Neutrophil (primary cell): ENCODE measurements around the gene CACNA2D3.
"Not testable (repeated sequence)": the region's sequence is repeated elsewhere in the genome, so short reads cannot be mapped to it uniquely, and the experiment has no call there.

Experiments
- H3K27ac ChIP-seq: fragments of 200-600 bp; sonication (generic); 2 replicates; pipeline ENCODE4 v1.5.1; 2016; ENCODE audit warnings: mild to moderate bottlenecking, moderate library complexity
- H3K27me3 ChIP-seq: fragments of 200-600 bp; sonication (generic); 2 replicates; pipeline ENCODE4 v1.6.0; 2016; ENCODE audit warnings: mild to moderate bottlenecking
- H3K36me3 ChIP-seq: fragments of 200-600 bp; sonication (generic); 2 replicates; pipeline ENCODE4 v1.5.1; 2017
- H3K4me1 ChIP-seq, 2 experiments: fragments of 200-600 bp in 1 of 2; sonication (generic) in 1 of 2; 1 replicate in 1 of 2; 2 replicates in 1 of 2; pipeline versions ENCODE4 v1.5.1 to v1.6.1; 2013 to 2016; ENCODE audit warnings: low read depth in 1 of 2, low read length in 1 of 2, mild to moderate bottlenecking in 1 of 2, moderate library complexity in 1 of 2; ENCODE audit not compliant: control insufficient read depth in 1 of 2, insufficient read depth in 1 of 2
- H3K4me3 ChIP-seq, 2 experiments: fragments of 200-600 bp in 1 of 2; sonication (generic) in 1 of 2; 1 replicate in 1 of 2; 2 replicates in 1 of 2; pipeline ENCODE4 v1.5.1; 2013 to 2016; ENCODE audit warnings: low read depth in 1 of 2, low read length in 1 of 2, mild to moderate bottlenecking in 1 of 2, moderate library complexity in 1 of 2
- H3K9me3 ChIP-seq: fragments of 200-600 bp; sonication (generic); 2 replicates; pipeline ENCODE4 v1.5.1; 2016
- TF ChIP-seq, protein P1 (sequence below): fragments of 200-600 bp; sonication (generic); IDR thresholded peaks from 2 replicates; pipeline ENCODE4 v1.5.1; 2016; ENCODE audit warnings: antibody characterized with exemption

Gene CACNA2D3

DNA sequence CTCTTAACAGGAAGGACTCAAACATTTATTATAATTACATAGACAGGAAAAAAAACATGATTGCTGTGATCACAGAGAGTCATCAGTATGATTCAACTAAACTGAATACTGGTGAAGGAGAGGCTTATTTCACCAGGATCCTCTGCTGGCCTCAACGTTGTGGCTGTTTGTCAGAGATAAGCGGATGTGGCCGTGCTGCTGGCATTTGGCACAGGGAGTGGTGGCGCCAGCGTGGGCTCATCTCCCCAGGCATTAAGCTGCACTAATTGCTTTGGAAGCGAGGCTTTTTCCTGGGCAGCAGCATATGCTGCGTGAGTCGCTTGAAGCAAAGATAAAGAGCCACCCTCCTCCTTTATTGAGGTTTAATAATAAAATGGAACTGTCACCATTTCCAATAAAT, 498.8 kb downstream of the CACNA2D3 start:
- no peak overlapping the region for H3K27ac ChIP-seq
- H3K4me3 ChIP-seq: no peak overlapping the region
- H3K36me3 ChIP-seq: no peaks in the 10 kb centered on the region
- no peaks in the 10 kb centered on the region for H3K27me3 ChIP-seq
- H3K4me1 ChIP-seq: no peaks in the 10 kb centered on the region
- no peaks in the 10 kb centered on the region for H3K9me3 ChIP-seq
- TF ChIP-seq, protein P1, sequence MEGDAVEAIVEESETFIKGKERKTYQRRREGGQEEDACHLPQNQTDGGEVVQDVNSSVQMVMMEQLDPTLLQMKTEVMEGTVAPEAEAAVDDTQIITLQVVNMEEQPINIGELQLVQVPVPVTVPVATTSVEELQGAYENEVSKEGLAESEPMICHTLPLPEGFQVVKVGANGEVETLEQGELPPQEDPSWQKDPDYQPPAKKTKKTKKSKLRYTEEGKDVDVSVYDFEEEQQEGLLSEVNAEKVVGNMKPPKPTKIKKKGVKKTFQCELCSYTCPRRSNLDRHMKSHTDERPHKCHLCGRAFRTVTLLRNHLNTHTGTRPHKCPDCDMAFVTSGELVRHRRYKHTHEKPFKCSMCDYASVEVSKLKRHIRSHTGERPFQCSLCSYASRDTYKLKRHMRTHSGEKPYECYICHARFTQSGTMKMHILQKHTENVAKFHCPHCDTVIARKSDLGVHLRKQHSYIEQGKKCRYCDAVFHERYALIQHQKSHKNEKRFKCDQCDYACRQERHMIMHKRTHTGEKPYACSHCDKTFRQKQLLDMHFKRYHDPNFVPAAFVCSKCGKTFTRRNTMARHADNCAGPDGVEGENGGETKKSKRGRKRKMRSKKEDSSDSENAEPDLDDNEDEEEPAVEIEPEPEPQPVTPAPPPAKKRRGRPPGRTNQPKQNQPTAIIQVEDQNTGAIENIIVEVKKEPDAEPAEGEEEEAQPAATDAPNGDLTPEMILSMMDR: no peak

DNA sequence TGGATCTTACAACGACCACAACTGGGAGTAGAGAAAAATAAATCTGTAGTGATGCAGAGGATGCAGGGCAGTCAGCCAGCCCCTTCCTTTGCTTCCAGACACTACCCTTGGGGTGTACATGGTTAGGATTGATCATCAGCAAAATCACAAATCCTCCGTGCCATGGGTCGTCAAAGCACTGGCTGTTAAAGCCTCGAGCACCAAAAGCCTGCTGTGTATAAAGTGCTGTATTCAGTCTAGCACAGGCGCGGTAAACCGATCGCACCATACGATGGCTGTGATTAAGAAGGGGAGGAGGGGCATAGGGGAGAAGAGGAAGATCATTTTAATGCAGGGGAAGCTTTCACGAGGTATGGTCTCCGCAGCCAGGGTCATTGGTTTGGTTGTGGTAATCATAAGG, 500.3 kb downstream of the CACNA2D3 start:
- H3K9me3 ChIP-seq: no peaks in the 10 kb centered on the region
- no peak overlapping the region for H3K4me3 ChIP-seq
- no peaks in the 10 kb centered on the region for H3K4me1 ChIP-seq
- no peak overlapping the region for H3K27ac ChIP-seq
- no peaks in the 10 kb centered on the region for H3K27me3 ChIP-seq
- TF ChIP-seq, protein P1: no peak
- H3K36me3 ChIP-seq: no peaks in the 10 kb centered on the region

DNA sequence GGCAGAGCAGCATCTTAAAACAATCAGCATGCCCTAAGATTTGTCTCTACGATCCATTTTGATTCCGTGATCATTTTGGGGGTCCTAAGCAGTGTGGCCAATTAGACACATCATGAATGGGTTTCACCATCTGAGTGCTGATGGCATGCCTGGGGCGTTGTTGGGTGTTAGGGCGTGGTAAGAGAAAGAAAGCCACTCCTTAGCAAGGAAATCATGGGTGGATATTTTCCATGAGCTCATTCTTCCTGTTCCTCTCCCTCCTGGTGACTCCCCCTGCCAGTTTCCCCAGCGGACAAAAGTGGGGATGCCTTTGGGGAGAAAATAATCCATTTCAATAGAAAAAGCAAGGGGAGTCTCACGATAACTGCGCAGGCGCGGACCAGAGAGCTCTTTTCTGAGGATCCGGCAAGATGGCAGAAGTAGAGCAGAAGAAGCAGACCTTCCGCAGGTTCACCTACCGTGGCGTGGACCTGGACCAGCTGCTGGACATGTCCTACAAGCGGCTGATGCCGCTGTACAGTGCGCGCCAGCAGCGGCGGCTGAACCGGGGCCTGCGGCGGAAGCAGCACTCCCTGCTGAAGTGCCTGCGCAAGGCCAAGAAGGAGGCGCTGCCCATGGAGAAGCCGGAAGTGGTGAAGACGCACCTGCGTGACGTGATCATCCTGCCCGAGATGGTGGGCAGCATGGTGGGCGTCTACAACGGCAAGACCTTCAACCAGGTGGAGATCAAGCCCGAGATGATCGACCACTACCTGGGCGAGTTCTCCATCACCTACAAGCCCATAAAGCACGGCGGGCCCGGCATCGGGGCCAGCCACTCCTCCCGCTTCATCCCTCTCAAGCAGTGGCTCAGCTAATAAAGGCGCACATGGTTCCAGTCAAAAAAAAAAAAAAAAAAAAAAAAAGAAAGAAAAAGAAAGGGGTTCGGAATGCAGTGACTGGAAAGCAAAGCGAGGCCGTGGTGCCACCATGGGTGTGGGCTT, 503.7 kb downstream of the CACNA2D3 start:
- no peaks in the 10 kb centered on the region for H3K27me3 ChIP-seq
- no peaks in the 10 kb centered on the region for H3K36me3 ChIP-seq
- TF ChIP-seq, protein P1: no peak
- H3K27ac ChIP-seq: no peak overlapping the region
- no peaks in the 10 kb centered on the region for H3K4me1 ChIP-seq
- no peaks in the 10 kb centered on the region for H3K9me3 ChIP-seq
- no peak overlapping the region for H3K4me3 ChIP-seq

DNA sequence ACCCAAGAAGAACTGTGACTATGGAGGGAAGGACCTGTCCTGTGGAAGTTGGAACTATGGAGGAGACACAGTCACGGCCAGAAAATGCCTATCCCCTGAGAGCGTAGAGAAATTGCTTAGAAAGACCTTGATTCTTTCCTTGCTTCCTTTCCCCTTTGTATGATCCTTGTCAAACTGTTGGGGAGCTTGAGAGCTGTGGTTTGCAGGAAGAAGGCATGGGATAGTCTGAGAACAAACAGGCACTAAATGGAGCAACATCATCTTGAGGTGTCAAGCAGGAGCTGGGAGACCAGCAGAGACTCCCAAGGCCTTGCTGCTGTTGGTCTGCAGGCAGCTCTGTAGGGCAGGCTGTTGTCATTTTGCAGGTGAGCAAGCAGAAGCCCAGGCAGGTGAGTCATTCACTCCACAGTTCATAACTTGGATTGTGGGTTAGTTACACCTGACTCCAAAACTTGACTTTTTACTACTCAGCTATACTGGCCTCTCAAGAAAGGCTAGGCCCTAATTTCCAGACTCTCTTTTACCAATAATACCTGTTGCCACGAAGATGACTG, 506.6 kb downstream of the CACNA2D3 start:
- Histone ChIP-seq H3K27ac (no peak overlapping the region), H3K4me1 (no peaks in the 10 kb centered on the region), H3K27me3 (no peaks in the 10 kb centered on the region), H3K4me3 (no peak overlapping the region), H3K36me3 (no peaks in the 10 kb centered on the region), H3K9me3 (no peaks in the 10 kb centered on the region)
- TF ChIP-seq, protein P1: no peak

DNA sequence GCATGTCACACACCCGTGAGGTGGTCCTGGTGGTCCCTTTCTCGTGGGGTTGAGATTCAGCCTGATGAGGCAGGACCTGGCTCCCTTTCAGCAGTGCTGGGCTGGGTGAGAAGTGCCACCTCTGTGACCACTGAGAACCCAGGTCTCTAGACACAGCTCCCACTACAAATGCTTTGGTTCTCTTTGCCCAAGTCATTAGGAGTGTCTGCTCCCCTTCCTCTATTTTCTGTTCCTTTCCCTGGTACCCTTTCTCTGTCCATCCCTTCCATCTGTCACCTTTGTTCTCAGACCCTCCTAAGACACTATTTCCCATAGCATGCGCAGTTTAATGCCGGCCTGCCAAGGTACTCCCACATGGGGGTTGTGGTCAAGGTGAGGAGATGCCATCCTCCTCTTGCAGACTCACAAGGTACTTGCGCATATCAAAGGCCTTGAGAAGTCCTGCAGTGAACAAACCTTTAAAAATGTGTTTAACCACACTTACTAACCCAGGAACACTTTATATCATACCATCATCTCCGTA, 507.8 kb downstream of the CACNA2D3 start:
- no peaks in the 10 kb centered on the region for H3K36me3 ChIP-seq
- H3K27ac ChIP-seq: no peak overlapping the region
- H3K4me1 ChIP-seq: no peaks in the 10 kb centered on the region
- TF ChIP-seq, protein P1: no peak
- no peak overlapping the region for H3K4me3 ChIP-seq
- no peaks in the 10 kb centered on the region for H3K9me3 ChIP-seq
- H3K27me3 ChIP-seq: no peaks in the 10 kb centered on the region

DNA sequence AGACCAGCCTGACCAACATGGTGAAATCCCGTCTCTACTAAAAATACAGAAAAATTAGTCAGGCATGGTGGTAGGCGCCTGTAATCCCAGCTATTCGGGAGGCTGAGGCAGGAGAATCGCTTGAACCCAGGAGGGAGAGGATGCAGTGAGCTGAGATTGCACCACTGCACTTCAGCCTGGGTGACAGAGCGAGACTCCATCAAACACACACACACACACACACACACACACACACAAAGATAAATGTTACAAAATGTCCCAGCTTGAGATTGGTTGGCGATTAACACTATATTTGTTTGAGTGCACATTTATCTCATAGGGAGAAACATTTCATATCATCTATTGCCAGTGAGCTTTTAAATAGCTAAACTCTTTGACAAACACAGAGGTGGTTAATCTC, 508.6 kb downstream of the CACNA2D3 start:
- H3K9me3 ChIP-seq, H3K27me3 ChIP-seq, H3K27ac ChIP-seq, H3K36me3 ChIP-seq, H3K4me3 ChIP-seq, H3K4me1 ChIP-seq: not testable (repeated sequence)
